A549 (cell line): ENCODE data around the gene BOK.

Experiments used
- CTCF ChIP-seq: fragments of >200 bp; sonication (Bioruptor Twin); formaldehyde crosslinking; IDR thresholded peaks from 3 replicates; pipeline ENCODE4 v1.5.1; 2016
- EP300 ChIP-seq, 2 experiments: fragments of >200 bp; sonication (Bioruptor Twin); formaldehyde crosslinking; IDR thresholded peaks; 2 replicates in 1 of 2; 3 replicates in 1 of 2; pipeline ENCODE4 v1.6.1; 2016 to 2017
- NR3C1 ChIP-seq: fragments of >200 bp; sonication (Bioruptor Twin); formaldehyde crosslinking; IDR thresholded peaks from 3 replicates; pipeline ENCODE4 v1.6.1; 2017
- POLR2A ChIP-seq: IDR thresholded peaks from 2 replicates; pipeline ENCODE4 v1.6.1; 2012; ENCODE audit warnings: mild to moderate bottlenecking, low read length
- RAD21 ChIP-seq, 2 experiments: fragments of >200 bp in 1 of 2; sonication (Bioruptor Twin) in 1 of 2; formaldehyde crosslinking in 1 of 2; IDR thresholded peaks in 1 of 2; conservative IDR thresholded peaks in 1 of 2; 2 replicates in 1 of 2; 3 replicates in 1 of 2; pipeline ENCODE4 v1.6.1; 2012 to 2018; ENCODE audit warnings: inconsistent platforms in 1 of 2
- RFX5 ChIP-seq: fragments of 450-650 bp; IDR thresholded peaks from 2 replicates; pipeline ENCODE4 v1.7.1; 2014; ENCODE audit warnings: antibody characterized with exemption, mild to moderate bottlenecking, moderate library complexity

GRCh38 chr2:241542278-241542605 lies 16.3 kb upstream of the BOK start:
- TF ChIP-seq CTCF (no peak), POLR2A (no peak), RAD21 (conservative IDR thresholded peaks at IDR 0.05 in 1 of 2, IDR thresholded peaks at IDR 0.05 in 1 of 2) (no peak), EP300 (IDR thresholded peaks at IDR 0.05) (no peak), NR3C1 (no peak), RFX5 (no peak)
